ENCODE results near the gene GEN1.

Gene GEN1

DNA sequence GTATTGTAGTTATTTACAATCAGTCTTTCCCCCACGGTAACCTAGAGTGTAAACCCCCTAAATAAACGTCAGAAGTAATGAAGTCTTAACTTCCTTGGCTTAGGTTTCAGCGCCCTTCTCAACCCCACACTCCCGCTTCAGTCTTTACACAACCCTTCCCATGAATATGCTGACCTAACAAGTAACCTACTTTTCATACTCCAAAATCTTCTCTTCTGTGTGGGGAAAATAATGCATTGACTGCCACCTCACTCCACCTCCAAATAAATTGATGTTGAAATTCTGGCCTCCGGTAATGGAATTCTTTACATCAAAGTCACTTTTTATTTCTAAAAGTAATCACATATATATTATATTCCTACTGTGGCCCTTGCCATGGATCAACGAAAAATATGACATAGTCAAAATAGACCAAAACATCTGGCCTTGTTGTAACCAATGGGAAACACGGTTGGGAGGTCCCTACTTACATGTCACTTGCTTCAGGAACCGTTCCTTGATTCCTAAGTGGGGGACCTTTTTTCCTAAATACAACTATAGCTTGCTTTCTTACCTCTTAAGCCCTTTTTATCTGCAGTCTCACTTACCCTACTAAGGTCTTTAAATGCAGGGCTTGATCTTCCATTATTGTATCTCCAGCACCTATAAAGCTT is 961 bp downstream of the GEN1 start:
- no peak for FAIRE-seq

- FAIRE-seq = no peak
Measured at GRCh38 chr2:17756668-17757067, 2.7 kb downstream of the GEN1 start.

- FAIRE-seq = no peak
Measured at GRCh38 chr2:17757321-17757720, 3.4 kb downstream of the GEN1 start.

DNA sequence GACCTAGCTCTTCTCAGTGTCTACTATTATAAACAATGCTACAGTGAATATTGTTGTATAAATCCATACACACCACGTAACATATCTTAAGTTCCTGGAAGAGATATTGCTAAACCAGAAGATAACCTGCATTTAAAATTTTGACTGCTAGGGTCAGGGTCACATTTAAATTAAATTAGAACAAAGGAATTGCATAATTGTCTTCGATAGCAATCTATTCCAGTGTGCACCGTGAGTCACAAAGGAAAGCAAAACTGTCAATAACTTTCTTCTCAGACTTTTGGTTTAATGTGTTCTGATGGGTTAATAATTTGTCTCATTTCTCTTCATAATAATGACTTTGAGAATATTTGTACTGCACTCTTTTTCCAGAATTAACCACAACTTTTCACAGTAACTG is 4.2 kb downstream of the GEN1 start:
- FAIRE-seq = no peak

DNA sequence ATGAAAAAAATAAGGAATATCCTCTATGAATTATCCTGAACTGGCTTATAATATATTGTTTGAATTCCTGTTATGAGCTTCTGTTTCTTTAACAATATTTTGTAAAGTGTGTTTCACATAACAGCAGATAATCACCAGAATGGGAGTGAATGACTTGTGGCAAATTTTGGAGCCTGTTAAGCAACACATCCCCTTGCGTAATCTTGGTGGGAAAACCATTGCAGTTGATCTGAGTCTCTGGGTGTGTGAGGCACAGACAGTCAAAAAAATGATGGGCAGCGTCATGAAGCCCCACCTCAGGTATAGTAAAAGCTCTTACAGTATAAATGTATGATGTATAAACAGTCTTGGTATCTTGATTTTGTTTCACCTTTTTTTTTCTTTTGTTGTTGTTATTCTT is 5.9 kb downstream of the GEN1 start:
- FAIRE-seq = no peak

GRCh38 chr2:17762451-17762850 is 8.5 kb downstream of the GEN1 start:
- no peak for FAIRE-seq

DNA sequence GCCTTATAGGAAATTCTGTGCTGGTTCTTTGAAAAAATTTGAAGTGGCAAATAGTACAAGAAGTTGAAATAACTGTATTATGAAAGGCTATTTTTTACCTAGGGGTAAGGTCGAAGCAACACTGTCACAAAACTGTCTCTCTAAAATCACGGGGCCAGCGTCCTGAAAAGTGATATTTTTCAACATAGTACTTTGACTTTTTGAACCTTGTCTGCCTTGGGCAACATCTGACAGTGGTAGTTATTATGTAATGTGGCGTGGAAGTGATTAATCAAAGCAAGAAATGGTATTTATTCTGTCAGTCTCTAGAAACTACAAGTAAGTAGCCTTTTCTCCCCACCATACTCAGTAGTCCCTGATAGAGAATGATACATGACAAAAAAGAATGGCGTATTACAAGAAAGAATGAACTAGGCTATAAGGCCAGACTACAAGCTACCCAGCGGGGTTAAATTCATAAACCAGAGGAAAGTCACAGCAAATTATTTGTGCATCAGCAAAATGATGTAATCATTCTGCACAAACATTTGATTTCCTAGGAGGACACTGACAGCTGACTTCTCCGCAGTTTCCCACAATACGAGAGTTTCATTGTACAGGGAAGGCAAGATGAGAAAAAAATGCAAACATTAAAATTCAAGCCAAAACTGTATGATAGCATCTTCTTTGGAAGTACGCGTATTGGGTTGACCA is 9.8 kb downstream of the GEN1 start:
- FAIRE-seq = no peak

GRCh38 chr2:17765398-17765797 is 11.5 kb downstream of the GEN1 start:
- no peak for FAIRE-seq

DNA sequence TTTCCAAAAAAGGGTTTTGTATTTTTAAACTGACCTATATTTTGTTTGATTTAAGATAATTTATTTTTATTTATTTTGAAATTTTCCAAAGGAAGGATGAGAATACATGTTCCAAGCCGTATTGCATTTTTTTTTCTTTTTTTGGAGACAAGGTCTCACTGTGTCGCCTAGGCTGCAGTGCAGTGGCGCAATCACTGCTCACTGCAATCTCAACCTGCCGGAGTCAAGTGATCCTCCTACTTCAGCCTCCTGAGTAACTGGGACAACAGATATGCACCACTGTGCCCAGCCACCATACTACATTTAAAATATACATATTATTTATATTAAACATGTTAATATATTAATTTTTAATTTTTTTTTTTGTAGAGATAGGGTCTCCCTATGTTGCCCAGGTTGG is 15.0 kb downstream of the GEN1 start:
- FAIRE-seq = no peak

DNA sequence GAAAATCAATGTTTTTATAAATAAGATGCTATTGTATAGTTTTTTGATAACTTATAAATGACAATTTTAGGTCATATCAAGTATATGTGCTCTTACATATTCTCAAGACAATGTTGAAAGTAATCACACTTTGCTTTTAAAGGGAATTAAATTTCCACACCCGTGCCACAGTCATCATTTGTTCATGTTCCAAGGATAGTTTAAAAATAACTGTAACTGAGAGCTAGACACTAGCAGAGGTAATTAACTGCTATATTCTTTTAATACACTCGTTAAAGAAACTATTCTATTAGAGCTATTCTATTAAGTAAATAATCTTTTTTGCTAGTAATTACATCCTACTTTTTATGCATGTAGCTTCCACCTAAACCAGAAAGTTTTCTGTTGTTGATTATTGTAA is 18.0 kb downstream of the GEN1 start:
- FAIRE-seq = peak; percentile 68

DNA sequence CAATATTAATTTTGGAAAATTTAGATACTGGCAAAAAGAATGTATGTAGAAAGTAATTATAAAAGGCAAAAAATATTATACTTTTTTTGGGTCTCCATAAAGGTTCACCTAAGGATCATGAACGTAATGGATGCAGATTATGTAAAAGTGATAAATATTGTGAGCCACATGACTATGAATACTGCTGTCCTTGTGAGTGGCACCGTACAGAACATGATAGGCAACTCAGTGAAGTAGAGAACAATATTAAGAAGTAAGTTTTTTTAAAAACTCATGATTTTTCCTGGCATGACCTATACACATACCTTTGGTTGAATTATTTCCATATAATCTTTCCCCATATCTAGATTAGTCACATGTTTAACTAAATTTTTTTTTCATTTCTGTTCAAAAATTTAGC is 18.6 kb downstream of the GEN1 start:
- FAIRE-seq = peak; percentile 9

GRCh38 chr2:17780546-17780945 is 26.6 kb downstream of the GEN1 start:
- no peak for FAIRE-seq

DNA sequence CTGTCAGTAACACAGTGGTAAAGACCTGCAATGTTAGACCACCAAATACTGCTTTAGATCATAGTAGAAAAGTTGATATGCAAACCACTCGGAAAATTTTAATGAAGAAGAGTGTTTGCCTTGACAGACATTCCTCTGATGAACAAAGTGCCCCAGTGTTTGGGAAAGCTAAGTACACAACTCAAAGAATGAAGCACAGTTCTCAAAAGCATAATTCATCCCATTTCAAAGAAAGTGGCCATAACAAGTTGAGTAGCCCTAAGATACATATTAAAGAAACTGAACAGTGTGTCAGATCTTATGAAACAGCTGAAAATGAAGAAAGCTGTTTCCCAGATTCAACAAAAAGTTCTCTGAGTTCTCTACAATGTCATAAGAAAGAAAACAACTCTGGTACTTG is 27.5 kb downstream of the GEN1 start:
- no peak for FAIRE-seq

GRCh38 chr2:17786727-17787126 is 32.8 kb downstream of the GEN1 start:
- no peak for FAIRE-seq

GRCh38 chr2:17788773-17789172 is 34.8 kb downstream of the GEN1 start:
- no peak for FAIRE-seq

GRCh38 chr2:17790536-17790935 is 36.6 kb downstream of the GEN1 start:
- FAIRE-seq = no peak

DNA sequence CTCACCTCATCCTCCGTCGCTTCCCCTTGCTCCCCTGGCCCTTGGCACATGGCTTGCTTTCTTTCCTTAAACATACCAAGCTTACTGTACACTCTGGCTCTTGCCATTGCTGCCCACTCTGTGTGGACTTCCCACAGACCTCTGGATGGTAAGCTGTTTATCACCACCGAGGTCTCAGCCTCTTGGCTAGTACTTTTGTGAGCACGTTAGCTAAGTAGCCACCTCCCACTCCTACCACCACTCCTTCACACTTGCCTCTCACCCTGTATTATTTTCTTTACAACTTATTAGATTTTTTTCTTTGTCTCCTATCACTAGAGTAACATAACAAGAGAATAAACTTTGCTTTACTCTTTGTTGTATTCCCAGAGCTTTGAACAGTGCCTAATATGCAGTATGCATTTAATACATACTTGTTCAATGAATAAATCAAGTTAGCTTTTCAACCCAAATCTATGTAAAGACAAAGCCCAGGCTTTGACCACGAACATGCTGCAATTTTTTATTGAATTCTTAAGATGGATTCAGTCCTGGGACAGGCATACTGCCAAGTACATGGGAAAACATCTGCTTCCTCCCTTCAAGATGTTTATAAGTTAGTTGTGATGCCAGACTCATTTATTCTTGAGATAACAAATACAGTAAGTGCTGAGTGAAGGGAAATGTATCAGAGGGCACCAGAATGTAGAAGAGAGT is 37.3 kb downstream of the GEN1 start:
- no peak for FAIRE-seq

DNA sequence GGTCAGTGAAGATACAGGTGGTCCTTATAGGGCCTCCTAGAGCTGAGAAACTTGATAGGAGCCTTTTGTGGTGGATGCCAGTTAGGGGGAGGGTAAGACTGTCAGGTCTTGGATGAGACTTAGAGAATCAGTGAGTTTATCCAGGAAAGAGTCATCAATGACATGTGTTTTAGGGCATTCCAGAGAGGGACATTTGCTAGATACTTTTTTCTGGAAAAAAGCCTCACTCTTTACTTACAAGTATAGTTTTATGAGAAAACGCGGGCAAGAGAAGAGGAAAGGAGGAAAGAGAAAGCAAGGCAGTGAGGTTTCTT is 37.8 kb downstream of the GEN1 start:
- no peak for FAIRE-seq

- no peak for FAIRE-seq
Measured at GRCh38 chr2:17792515-17792914, 38.6 kb downstream of the GEN1 start.

DNA sequence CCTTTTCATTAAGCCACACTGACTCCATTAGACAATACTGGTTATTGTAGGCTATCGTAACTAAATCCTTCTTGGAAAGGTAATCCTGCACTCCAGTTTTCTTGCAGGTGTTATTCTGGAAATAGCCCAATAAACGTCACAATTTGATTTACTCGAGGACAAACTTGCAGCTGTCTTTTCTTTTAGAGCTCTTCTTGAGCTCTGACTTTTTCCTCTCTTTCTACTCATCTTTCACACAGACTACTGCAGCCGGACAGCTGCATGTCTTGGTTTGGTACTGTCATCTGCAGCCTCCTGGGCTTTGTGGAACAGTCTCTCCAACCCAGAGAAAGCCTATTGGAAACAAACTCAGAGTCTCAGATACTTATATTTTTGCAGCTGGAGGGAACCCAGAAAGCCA is 39.4 kb downstream of the GEN1 start:
- no peak for FAIRE-seq

GRCh38 chr2:17793803-17794354 is 39.9 kb downstream of the GEN1 start:
- FAIRE-seq = no peak

DNA sequence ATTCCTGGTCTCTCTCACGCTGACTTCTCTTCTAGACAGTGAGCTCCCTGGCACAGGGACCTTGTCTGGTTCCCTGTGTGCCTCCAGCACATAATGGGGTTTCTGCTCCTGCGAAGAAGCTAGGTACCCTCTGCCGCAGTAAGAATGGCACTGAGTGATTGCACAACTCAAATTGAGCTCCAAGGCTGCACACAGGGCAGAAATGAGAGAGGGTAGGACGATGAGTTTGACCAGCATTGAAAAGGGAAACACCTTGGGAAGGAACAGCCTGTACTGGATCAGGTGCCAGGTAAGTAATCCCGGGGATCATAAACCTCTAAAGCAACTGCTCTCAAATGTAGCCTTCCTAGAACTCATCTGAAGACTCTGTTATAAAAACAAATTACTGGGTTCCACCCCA is 41.4 kb downstream of the GEN1 start:
- FAIRE-seq = no peak

DNA sequence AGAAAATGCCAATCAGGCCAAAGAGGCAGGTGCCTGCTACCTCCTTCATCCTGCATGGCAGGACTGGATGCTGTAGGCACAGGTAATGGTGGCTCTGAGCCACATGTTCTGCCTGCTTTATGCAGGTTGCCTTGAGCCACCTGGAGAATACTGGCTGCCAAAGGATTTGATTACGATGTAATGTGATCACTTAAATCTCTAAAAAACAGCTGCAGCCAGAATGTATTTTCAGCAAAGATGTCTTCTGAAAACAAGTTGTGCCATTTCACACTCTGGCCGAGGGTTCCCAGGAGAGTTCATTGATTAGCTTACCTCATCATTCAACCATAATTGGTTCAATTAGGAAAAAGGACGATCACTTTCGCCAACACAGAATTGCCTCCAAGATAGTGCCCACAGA is 44.4 kb downstream of the GEN1 start:
- FAIRE-seq = no peak

Data from TTC549 (cell line).